AG04449 (cell line): ENCODE results near the gene CRIM1.
A peak's percentile ranks its signal among the peaks of the same experiment; 100 is the strongest.

ENCODE experiments used
- CTCF ChIA-PET: fragments of 350-600 bp; formaldehyde crosslinking; extraction: SDS; loops from one replicate; lab custom pipeline; 2021; ENCODE audit warnings: antibody characterized with exemption; lab: Yijun Ruan, JAX
- POLR2A ChIA-PET: fragments of 400-600, 350-600 bp; formaldehyde crosslinking; extraction: SDS; loops from one replicate; lab custom pipeline; 2020; ENCODE audit warnings: antibody characterized with exemption, inconsistent platforms; lab: Yijun Ruan, JAX
- DNase-seq: peaks from one replicate; pipeline ENCODE4 v3.0.0-alpha.2; 2010; ENCODE audit warnings: low read depth, low spot score
- H3K4me3 ChIP-seq: 2 replicates; pipeline ENCODE4 v1.5.1; 2011; ENCODE audit warnings: low read depth, mild to moderate bottlenecking, control low read depth, low read length
- TF ChIP-seq, protein P1 (sequence below): IDR thresholded peaks from one replicate; pipeline ENCODE4 v1.5.1; 2011; ENCODE audit warnings: mild to moderate bottlenecking, moderate library complexity, low read length, control low read depth, inconsistent platforms; ENCODE audit not compliant: insufficient read depth; ENCODE audit errors: missing control alignments

CRIM1 gene

GRCh38 chr2:36445185-36445866 is 89.7 kb downstream of the CRIM1 start:
- H3K4me3 ChIP-seq, result no peak overlapping the region
- TF ChIP-seq, protein P1, sequence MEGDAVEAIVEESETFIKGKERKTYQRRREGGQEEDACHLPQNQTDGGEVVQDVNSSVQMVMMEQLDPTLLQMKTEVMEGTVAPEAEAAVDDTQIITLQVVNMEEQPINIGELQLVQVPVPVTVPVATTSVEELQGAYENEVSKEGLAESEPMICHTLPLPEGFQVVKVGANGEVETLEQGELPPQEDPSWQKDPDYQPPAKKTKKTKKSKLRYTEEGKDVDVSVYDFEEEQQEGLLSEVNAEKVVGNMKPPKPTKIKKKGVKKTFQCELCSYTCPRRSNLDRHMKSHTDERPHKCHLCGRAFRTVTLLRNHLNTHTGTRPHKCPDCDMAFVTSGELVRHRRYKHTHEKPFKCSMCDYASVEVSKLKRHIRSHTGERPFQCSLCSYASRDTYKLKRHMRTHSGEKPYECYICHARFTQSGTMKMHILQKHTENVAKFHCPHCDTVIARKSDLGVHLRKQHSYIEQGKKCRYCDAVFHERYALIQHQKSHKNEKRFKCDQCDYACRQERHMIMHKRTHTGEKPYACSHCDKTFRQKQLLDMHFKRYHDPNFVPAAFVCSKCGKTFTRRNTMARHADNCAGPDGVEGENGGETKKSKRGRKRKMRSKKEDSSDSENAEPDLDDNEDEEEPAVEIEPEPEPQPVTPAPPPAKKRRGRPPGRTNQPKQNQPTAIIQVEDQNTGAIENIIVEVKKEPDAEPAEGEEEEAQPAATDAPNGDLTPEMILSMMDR, result no peak
- no peak for DNase-seq
- ChIA-PET CTCF (no interaction called here), POLR2A (no interaction called here)

GRCh38 chr2:36446294-36446693 is 90.7 kb downstream of the CRIM1 start:
- DNase-seq, result no peak
- TF ChIP-seq, protein P1, result no peak
- ChIA-PET POLR2A (no interaction called here), CTCF (no interaction called here)
- H3K4me3 ChIP-seq, result no peak overlapping the region

GRCh38 chr2:36449213-36449612 is 93.6 kb downstream of the CRIM1 start:
- ChIA-PET CTCF (interaction anchor here (1.0 to 3.3 kb wide), 3 partner anchors 11 to 13 kb away, joined by 3 to 9 read pairs (median 3); no protein-coding TSS in a partner anchor), POLR2A (no interaction called here)
- TF ChIP-seq, protein P1, result no peak
- DNase-seq, result no peak
- H3K4me3 ChIP-seq, result no peak overlapping the region

GRCh38 chr2:36449943-36450392 is 94.4 kb downstream of the CRIM1 start:
- no peak overlapping the region for H3K4me3 ChIP-seq
- TF ChIP-seq, protein P1, result no peak
- no peak for DNase-seq
- ChIA-PET POLR2A (no interaction called here), CTCF (interaction anchor here (1.0 to 3.3 kb wide), 5 partner anchors 10 to 28 kb away, joined by 3 to 9 read pairs (median 4); no protein-coding TSS in a partner anchor)

- TF ChIP-seq, protein P1, result no peak
- H3K4me3 ChIP-seq, result no peak overlapping the region
- ChIA-PET POLR2A (interaction anchor here (1.0 to 1.7 kb wide), 2 partner anchors 12 to 17 kb away, joined by 3 to 4 read pairs; no protein-coding TSS in a partner anchor), CTCF (interaction anchor here (1.1 to 3.3 kb wide), 6 partner anchors 9 to 214 kb away, joined by 3 to 9 read pairs (median 4); no protein-coding TSS in a partner anchor)
- DNase-seq, result peak; percentile 70
Measured at GRCh38 chr2:36450466-36451196, 95.1 kb downstream of the CRIM1 start.

- TF ChIP-seq, protein P1, result no peak
- POLR2A ChIA-PET, result interaction anchor here (0.7 to 1.7 kb wide), 6 partner anchors 13 to 31 kb away, joined by 3 to 4 read pairs (median 3); no protein-coding TSS in a partner anchor
- no peak overlapping the region for H3K4me3 ChIP-seq
- DNase-seq, result no peak
- CTCF ChIA-PET, result interaction anchor here (0.7 to 3.3 kb wide), 9 partner anchors 8 to 213 kb away, joined by 3 to 9 read pairs (median 5); no protein-coding TSS in a partner anchor
Measured at GRCh38 chr2:36451512-36451911, 95.9 kb downstream of the CRIM1 start.
